Effector CD4-positive, alpha-beta T cell (primary cell): ENCODE data around the gene SCTR.
"Not testable (repeated sequence)": the region's sequence is repeated elsewhere in the genome, so short reads cannot be mapped to it uniquely, and the experiment has no call there.

Experiments used
- DNase-seq: peaks from one replicate; pipeline ENCODE4 v3.0.0-alpha.2; 2020

SCTR gene

DNA sequence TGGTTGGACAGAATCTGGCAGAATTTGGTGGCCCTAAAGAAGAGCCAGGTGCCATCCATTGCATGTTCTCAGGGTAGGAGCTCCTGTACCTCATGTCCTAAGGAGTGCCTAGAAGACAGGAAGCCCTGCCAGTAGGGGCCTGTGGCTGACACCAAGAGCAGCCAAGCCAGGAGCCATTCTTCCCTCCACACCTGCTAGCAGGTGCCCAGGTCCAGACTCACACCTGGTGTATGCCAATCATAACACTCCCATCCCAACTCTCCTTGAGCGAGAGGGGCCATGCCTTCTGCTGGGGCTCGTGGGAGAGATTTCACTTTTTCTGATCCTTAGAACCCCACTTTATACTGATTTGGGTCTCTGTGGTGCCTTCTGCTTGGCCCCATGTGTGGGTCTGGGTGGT lies 119.1 kb downstream of the SCTR start:
- DNase-seq: no peak

DNA sequence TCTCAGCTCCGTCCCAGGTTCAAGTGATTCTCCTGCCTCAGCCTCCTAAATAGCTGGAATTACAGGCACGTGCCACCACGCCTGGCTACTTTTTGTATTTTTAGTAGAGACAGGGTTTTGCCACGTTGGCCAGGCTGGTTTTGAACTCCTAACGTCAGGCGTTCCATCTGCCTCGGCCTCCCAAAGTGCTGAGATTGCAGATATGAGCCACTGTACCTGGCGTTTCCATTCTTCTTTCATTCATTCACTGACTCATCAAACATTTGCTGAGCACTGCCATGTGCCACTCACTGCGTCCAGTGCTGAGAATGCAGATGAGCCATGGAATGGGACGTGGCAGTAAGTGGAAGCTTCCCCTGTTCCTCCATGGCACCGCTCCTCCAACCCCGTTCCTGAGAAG lies 120.7 kb downstream of the SCTR start:
- not testable (repeated sequence) for DNase-seq

- no peak for DNase-seq
These were observed 121.4 kb downstream of the SCTR start for GRCh38 chr2:119402645-119403560.

DNA sequence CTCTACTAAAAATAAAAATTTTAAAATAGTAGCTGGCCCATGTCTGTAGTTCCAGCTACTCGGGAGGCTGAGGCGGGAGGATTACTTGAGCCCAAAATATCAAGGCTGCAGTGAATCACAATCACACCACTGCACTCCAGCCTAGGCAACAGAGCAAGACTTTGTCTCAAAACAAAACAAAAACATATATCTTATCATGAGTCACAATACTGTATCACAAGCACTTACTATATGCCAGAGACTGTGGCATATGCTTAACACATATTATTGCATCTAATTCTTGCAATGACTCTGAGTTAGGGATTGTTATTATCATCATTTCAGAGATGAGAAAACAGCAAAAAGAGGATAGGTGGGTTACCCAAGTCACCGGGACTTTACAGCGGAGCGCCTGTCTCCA lies 122.2 kb downstream of the SCTR start:
- no peak for DNase-seq

DNA sequence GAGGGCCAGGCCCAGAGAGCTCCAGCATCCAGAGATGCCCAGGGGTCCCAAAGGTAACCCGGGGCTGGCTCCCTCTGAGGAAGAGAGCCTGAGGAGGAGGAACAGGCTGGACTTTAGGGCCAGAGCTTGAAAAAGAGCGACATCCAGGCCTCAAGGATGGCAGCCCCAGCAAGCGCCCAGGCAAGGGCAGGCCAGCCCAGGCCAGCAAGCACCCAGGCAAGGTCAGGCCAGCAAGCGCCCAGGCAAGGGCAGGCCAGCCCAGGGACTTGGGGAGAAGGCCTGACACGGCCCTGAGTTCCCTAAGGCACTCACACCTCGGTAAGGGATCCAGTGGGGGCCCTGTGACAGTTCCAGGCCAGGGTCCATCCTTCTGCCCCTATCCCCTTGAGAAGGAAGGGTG lies 127.1 kb downstream of the SCTR start:
- DNase-seq: no peak

DNA sequence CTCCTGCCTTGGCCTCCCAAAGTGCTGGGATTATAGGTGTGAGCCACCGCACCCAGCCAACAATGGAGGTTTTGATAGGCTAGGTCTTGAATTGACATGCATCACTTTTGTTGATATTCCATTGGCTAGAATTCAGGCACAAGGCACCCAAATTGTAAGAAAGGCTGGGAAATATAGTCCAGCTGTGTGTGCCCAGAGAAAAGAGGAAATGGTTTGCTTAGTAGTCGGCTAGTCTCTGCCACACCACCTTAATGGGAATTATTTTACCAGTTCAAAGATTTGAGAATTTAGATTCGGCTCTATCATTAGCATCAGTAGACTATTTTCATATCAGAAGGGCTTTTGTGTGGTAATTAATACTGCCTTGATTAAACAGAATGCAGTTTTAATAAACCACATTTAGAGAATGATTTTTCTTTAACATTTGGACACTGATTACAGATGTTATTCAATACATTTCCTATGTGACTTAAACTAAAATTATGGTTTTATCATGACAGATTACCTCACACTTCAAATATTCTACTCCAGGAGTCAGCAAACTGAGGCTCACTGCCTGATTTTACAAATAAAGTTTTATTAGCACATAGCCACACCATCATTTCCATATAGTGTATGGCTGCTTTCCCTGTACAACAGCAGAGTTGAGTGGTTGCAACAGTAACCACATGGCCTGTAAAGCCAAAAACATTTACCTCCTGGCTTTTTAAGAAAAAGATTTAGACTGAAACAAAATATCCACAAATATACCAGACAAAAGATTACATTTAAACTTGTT lies 130.1 kb downstream of the SCTR start:
- no peak for DNase-seq
